Right atrium auricular region (tissue), 2 donors: ENCODE data around the gene CYP26C1. TPM values are rescaled to one million over a fixed set of nuclear protein-coding genes. Genes with fewer than 3 reads are reported as not detected.

Experiments used
- DNase-seq: peaks from one replicate; pipeline ENCODE4 v3.0.0-alpha.2; 2019; ENCODE audit warnings: low spot score
- H3K27ac ChIP-seq, 2 donors: fragments of 200-600 bp; sonication (generic); 1 replicate in 1 of 2; 2 replicates in 1 of 2; pipeline ENCODE4 v1.5.1; 2016 to 2019
- H3K27me3 ChIP-seq, 2 donors: fragments of 200-600 bp; sonication (generic); one replicate each; pipeline versions ENCODE4 v1.5.1 to v1.6.0; 2017 to 2019
- H3K36me3 ChIP-seq: fragments of 200-600 bp; sonication (generic); one replicate; pipeline ENCODE4 v1.5.1; 2016
- H3K4me1 ChIP-seq, 2 donors: fragments of 200-600 bp; sonication (generic); one replicate each; pipeline versions ENCODE4 v1.5.1 to v1.6.0; 2017 to 2019
- H3K4me3 ChIP-seq, 2 donors: fragments of 200-600 bp; sonication (generic); 1 replicate in 1 of 2; 2 replicates in 1 of 2; pipeline ENCODE4 v1.5.1; 2017 to 2019; ENCODE audit warnings: mild to moderate bottlenecking in 1 of 2, moderate library complexity in 1 of 2
- H3K9me3 ChIP-seq, 2 donors: fragments of 200-600 bp; sonication (generic); one replicate each; pipeline ENCODE4 v1.5.1; 2019
- CTCF ChIP-seq, 2 donors: fragments of 200-600 bp; sonication (generic); IDR thresholded peaks; one replicate each; pipeline ENCODE4 v1.5.1; 2019; ENCODE audit warnings: antibody characterized with exemption in 2 of 2
- total RNA-seq, 2 donors: library from RNA; depleted of rRNA; stranded (reverse); fragments of >200 nt; gene quantifications; one replicate each; pipeline ENCODE4 v1.1.0, GENCODE V29; 2016

Gene CYP26C1
- total RNA-seq, 2 donors from 2014 or later: not detected

- H3K9me3 ChIP-seq: no peaks in the 10 kb centered on the region
- no peak for TF ChIP-seq CTCF (IDR thresholded peaks at IDR 0.05)
- DNase-seq: no peak
- H3K27ac ChIP-seq: no peak overlapping the region
- no peaks in the 10 kb centered on the region for H3K36me3 ChIP-seq
- no peak overlapping the region for H3K4me3 ChIP-seq
- H3K4me1 ChIP-seq: no peaks in the 10 kb centered on the region
- H3K27me3 ChIP-seq: no peaks in the 10 kb centered on the region
Observed at GRCh38 chr10:93090619-93091018, 30.0 kb downstream of the CYP26C1 start.

GRCh38 chr10:93091960-93092359 lies 31.4 kb downstream of the CYP26C1 start:
- no peak for DNase-seq
- no peaks in the 10 kb centered on the region for H3K4me1 ChIP-seq
- H3K27ac ChIP-seq: no peak overlapping the region
- no peaks in the 10 kb centered on the region for H3K9me3 ChIP-seq
- TF ChIP-seq CTCF (IDR thresholded peaks at IDR 0.05): no peak
- no peak overlapping the region for H3K4me3 ChIP-seq
- H3K27me3 ChIP-seq: no peaks in the 10 kb centered on the region
- no peaks in the 10 kb centered on the region for H3K36me3 ChIP-seq

GRCh38 chr10:93095225-93095624 lies 34.6 kb downstream of the CYP26C1 start:
- H3K4me1 ChIP-seq: no peaks in the 10 kb centered on the region
- no peak for TF ChIP-seq CTCF (IDR thresholded peaks at IDR 0.05)
- H3K36me3 ChIP-seq: no peaks in the 10 kb centered on the region
- H3K27ac ChIP-seq: no peak overlapping the region
- H3K4me3 ChIP-seq: no peak overlapping the region
- peak; percentile 7 for DNase-seq
- H3K9me3 ChIP-seq: no peaks in the 10 kb centered on the region
- no peaks in the 10 kb centered on the region for H3K27me3 ChIP-seq

GRCh38 chr10:93096901-93097300 lies 36.3 kb downstream of the CYP26C1 start:
- no peaks in the 10 kb centered on the region for H3K9me3 ChIP-seq
- H3K4me1 ChIP-seq: no peaks in the 10 kb centered on the region
- DNase-seq: peak; percentile 32
- no peaks in the 10 kb centered on the region for H3K27me3 ChIP-seq
- no peak overlapping the region for H3K27ac ChIP-seq
- H3K36me3 ChIP-seq: no peaks in the 10 kb centered on the region
- no peak overlapping the region for H3K4me3 ChIP-seq
- TF ChIP-seq CTCF (IDR thresholded peaks at IDR 0.05): no peak

- TF ChIP-seq CTCF (IDR thresholded peaks at IDR 0.05): no peak
- Histone ChIP-seq H3K36me3 (no peaks in the 10 kb centered on the region), H3K4me3 (no peak overlapping the region), H3K27me3 (no peaks in the 10 kb centered on the region), H3K4me1 (no peaks in the 10 kb centered on the region), H3K9me3 (no peaks in the 10 kb centered on the region), H3K27ac (no peak overlapping the region)
- DNase-seq: peak; percentile 28
Observed at GRCh38 chr10:93097386-93097785, 36.8 kb downstream of the CYP26C1 start.

- H3K27ac ChIP-seq: no peak overlapping the region
- H3K27me3 ChIP-seq: no peaks in the 10 kb centered on the region
- H3K9me3 ChIP-seq: peaks cover 0 to 7% of the 10 kb centered on the region in 2 donors
- TF ChIP-seq CTCF (IDR thresholded peaks at IDR 0.05): no peak
- no peaks in the 10 kb centered on the region for H3K36me3 ChIP-seq
- peak; percentile 9 for DNase-seq
- no peaks in the 10 kb centered on the region for H3K4me1 ChIP-seq
- H3K4me3 ChIP-seq: no peak overlapping the region
Observed at GRCh38 chr10:93098816-93099215, 38.2 kb downstream of the CYP26C1 start.
